Thymus (tissue), 11 donors: ENCODE measurements around the gene RAD51B. TPM values are rescaled to one million over a fixed set of nuclear protein-coding genes. Genes with fewer than 3 reads are reported as not detected.

Experiments
- DNase-seq, 9 donors: peaks; one replicate each; pipeline ENCODE4 v3.0.0-alpha.2; 2013; ENCODE audit warnings: low spot score in 9 of 9, low read depth in 6 of 9, missing footprints in 1 of 9
- H3K27ac ChIP-seq, 2 donors: one replicate each; pipeline ENCODE4 v1.5.1; 2013; ENCODE audit warnings: control low read depth in 1 of 2, low read depth in 1 of 2, low read length in 1 of 2, mild to moderate bottlenecking in 1 of 2, moderate library complexity in 1 of 2
- H3K27me3 ChIP-seq, 2 donors: one replicate each; pipeline ENCODE4 v1.5.1; 2013; ENCODE audit warnings: low read length in 1 of 2; ENCODE audit not compliant: control insufficient read depth in 2 of 2, insufficient read depth in 1 of 2
- H3K36me3 ChIP-seq, 2 donors: one replicate each; pipeline ENCODE4 v1.5.1; 2013; ENCODE audit warnings: low read length in 1 of 2, mild to moderate bottlenecking in 1 of 2, moderate library complexity in 1 of 2; ENCODE audit not compliant: control insufficient read depth in 2 of 2, insufficient read depth in 2 of 2
- H3K4me1 ChIP-seq, 2 donors: one replicate each; pipeline ENCODE4 v1.5.1; 2013; ENCODE audit warnings: low read length in 2 of 2; ENCODE audit not compliant: control insufficient read depth in 2 of 2, insufficient read depth in 2 of 2
- H3K4me3 ChIP-seq, 2 donors: one replicate each; pipeline ENCODE4 v1.5.1; 2013; ENCODE audit warnings: low read length in 2 of 2, control low read depth in 1 of 2, mild to moderate bottlenecking in 1 of 2
- H3K9me3 ChIP-seq, 2 donors: one replicate each; pipeline ENCODE4 v1.5.1; 2013; ENCODE audit warnings: low read length in 1 of 2, mild to moderate bottlenecking in 1 of 2; ENCODE audit not compliant: control insufficient read depth in 2 of 2, insufficient read depth in 1 of 2
- WGBS: extraction: QIAGEN DNeasy Blood & Tissue Kit; methylation state at CpG from one replicate; pipeline ENCODE4 v1.1.7; 2013; 5-methylcytosine and 5-hydroxymethylcytosine counted together
- polyA plus RNA-seq: library from polyadenylated mRNA; stranded (reverse); fragments of 200-250 nt; gene quantifications from one replicate; pipeline ENCODE4 v1.2.3, GENCODE V29; 2013
- total RNA-seq: library from RNA; stranded (reverse); fragments of 120-200 nt; gene quantifications from one replicate; pipeline ENCODE4 v1.2.4, GENCODE V29; 2013
- donor health status: healthy.

Gene RAD51B
- total and polyA plus RNA-seq, 2 donors, result 7.8 to 17.8 TPM

- Histone ChIP-seq H3K36me3 (no peaks in the 10 kb centered on the region), H3K27me3 (peaks cover 0 to 2% of the 10 kb centered on the region in 2 donors), H3K4me3 (no peak overlapping the region), H3K27ac (no peak overlapping the region), H3K4me1 (no peaks in the 10 kb centered on the region), H3K9me3 (no peaks in the 10 kb centered on the region)
- WGBS, result 99% methylated on average over 5 of the region's 5 CpGs
- DNase-seq, result no peak
Observed at GRCh38 chr14:68747393-68747792, 927.8 kb downstream of the RAD51B start.

- H3K4me3 ChIP-seq, result no peak overlapping the region
- H3K27ac ChIP-seq, result no peak overlapping the region
- H3K36me3 ChIP-seq, result no peaks in the 10 kb centered on the region
- H3K27me3 ChIP-seq, result peaks cover 0 to 2% of the 10 kb centered on the region in 2 donors
- WGBS, result 98% methylated on average over 10 of the region's 10 CpGs
- no peaks in the 10 kb centered on the region for H3K4me1 ChIP-seq
- no peak for DNase-seq
- no peaks in the 10 kb centered on the region for H3K9me3 ChIP-seq
Observed at GRCh38 chr14:68748260-68748659, 928.7 kb downstream of the RAD51B start.

GRCh38 chr14:68748691-68749090 lies 929.1 kb downstream of the RAD51B start:
- DNase-seq, result no peak
- no peaks in the 10 kb centered on the region for H3K9me3 ChIP-seq
- H3K27me3 ChIP-seq, result peaks cover 0 to 2% of the 10 kb centered on the region in 2 donors
- no peak overlapping the region for H3K27ac ChIP-seq
- H3K36me3 ChIP-seq, result no peaks in the 10 kb centered on the region
- H3K4me3 ChIP-seq, result no peak overlapping the region
- no peaks in the 10 kb centered on the region for H3K4me1 ChIP-seq
- 97% methylated on average over 5 of the region's 5 CpGs for WGBS

- no peak for DNase-seq
- no peaks in the 10 kb centered on the region for H3K36me3 ChIP-seq
- H3K9me3 ChIP-seq, result no peaks in the 10 kb centered on the region
- H3K27ac ChIP-seq, result no peak overlapping the region
- WGBS, result 96% methylated on average over 11 of the region's 11 CpGs
- no peak overlapping the region for H3K4me3 ChIP-seq
- no peaks in the 10 kb centered on the region for H3K27me3 ChIP-seq
- H3K4me1 ChIP-seq, result no peaks in the 10 kb centered on the region
Observed at GRCh38 chr14:68749487-68750475, 930.2 kb downstream of the RAD51B start.

- WGBS, result over 99% methylated on average over 6 of the region's 6 CpGs
- no peak overlapping the region for H3K27ac ChIP-seq
Observed at GRCh38 chr14:68752271-68753006, 932.9 kb downstream of the RAD51B start.

GRCh38 chr14:68753690-68754089 lies 934.1 kb downstream of the RAD51B start:
- no peaks in the 10 kb centered on the region for H3K36me3 ChIP-seq
- no peaks in the 10 kb centered on the region for H3K9me3 ChIP-seq
- no peak overlapping the region for H3K27ac ChIP-seq
- H3K4me3 ChIP-seq, result no peak overlapping the region
- WGBS, result 98% methylated on average over 4 of the region's 4 CpGs
- peaks cover 0 to 13% of the 10 kb centered on the region in 2 donors for H3K4me1 ChIP-seq
- no peaks in the 10 kb centered on the region for H3K27me3 ChIP-seq
- DNase-seq, result no peak

More at GRCh38 chr14:68752271-68753006, 932.9 kb downstream of the RAD51B start:
- no peak overlapping the region for H3K4me3 ChIP-seq
- H3K9me3 ChIP-seq, result no peaks in the 10 kb centered on the region
- H3K4me1 ChIP-seq, result peaks cover 0 to 2% of the 10 kb centered on the region in 2 donors
- no peak for DNase-seq
- no peaks in the 10 kb centered on the region for H3K27me3 ChIP-seq
- H3K36me3 ChIP-seq, result no peaks in the 10 kb centered on the region

- peaks cover 0 to 13% of the 10 kb centered on the region in 2 donors for H3K4me1 ChIP-seq
- H3K27ac ChIP-seq, result no peak overlapping the region
- DNase-seq, result no peak
- no peaks in the 10 kb centered on the region for H3K9me3 ChIP-seq
- 97% methylated on average over 3 of the region's 3 CpGs for WGBS
- H3K36me3 ChIP-seq, result no peaks in the 10 kb centered on the region
- no peaks in the 10 kb centered on the region for H3K27me3 ChIP-seq
- H3K4me3 ChIP-seq, result no peak overlapping the region
Observed at GRCh38 chr14:68755016-68755353, 935.4 kb downstream of the RAD51B start.

GRCh38 chr14:68756000-68756481 lies 936.5 kb downstream of the RAD51B start:
- 95% methylated on average over 7 of the region's 7 CpGs for WGBS
- no peaks in the 10 kb centered on the region for H3K36me3 ChIP-seq
- no peaks in the 10 kb centered on the region for H3K27me3 ChIP-seq
- peaks cover 0 to 13% of the 10 kb centered on the region in 2 donors for H3K4me1 ChIP-seq
- no peak overlapping the region for H3K27ac ChIP-seq
- H3K4me3 ChIP-seq, result no peak overlapping the region
- no peaks in the 10 kb centered on the region for H3K9me3 ChIP-seq
- no peak for DNase-seq

- WGBS, result 95% methylated on average over 6 of the region's 6 CpGs
- Histone ChIP-seq H3K4me3 (no peak overlapping the region), H3K4me1 (peaks cover 0 to 13% of the 10 kb centered on the region in 2 donors), H3K9me3 (no peaks in the 10 kb centered on the region), H3K27me3 (no peaks in the 10 kb centered on the region), H3K27ac (no peak overlapping the region), H3K36me3 (no peaks in the 10 kb centered on the region)
- no peak for DNase-seq
Observed at GRCh38 chr14:68756734-68757133, 937.2 kb downstream of the RAD51B start.
